Peyer's patch (tissue), 4 donors: ENCODE measurements around the gene BCLAF1.

Experiments used
- POLR2A ChIP-seq, 2 donors: fragments of 450-650 bp; IDR thresholded peaks; one replicate each; pipeline ENCODE4 v1.5.1; 2017; ENCODE audit warnings: antibody characterized with exemption in 2 of 2, mild to moderate bottlenecking in 2 of 2, moderate library complexity in 2 of 2
- TF ChIP-seq, protein P1 (sequence below), 6 experiments: fragments of 450-650 bp in 4 of 6; fragments of 200-600 bp in 2 of 6; sonication (generic) in 1 of 6; IDR thresholded peaks; one replicate each; pipeline ENCODE4 v1.5.1; 2017 to 2019; ENCODE audit warnings: antibody characterized with exemption in 6 of 6, mild to moderate bottlenecking in 3 of 6, moderate library complexity in 1 of 6

GRCh38 chr6:136309171-136309570 is 19.5 kb upstream of the BCLAF1 start:
- TF ChIP-seq, protein P1, sequence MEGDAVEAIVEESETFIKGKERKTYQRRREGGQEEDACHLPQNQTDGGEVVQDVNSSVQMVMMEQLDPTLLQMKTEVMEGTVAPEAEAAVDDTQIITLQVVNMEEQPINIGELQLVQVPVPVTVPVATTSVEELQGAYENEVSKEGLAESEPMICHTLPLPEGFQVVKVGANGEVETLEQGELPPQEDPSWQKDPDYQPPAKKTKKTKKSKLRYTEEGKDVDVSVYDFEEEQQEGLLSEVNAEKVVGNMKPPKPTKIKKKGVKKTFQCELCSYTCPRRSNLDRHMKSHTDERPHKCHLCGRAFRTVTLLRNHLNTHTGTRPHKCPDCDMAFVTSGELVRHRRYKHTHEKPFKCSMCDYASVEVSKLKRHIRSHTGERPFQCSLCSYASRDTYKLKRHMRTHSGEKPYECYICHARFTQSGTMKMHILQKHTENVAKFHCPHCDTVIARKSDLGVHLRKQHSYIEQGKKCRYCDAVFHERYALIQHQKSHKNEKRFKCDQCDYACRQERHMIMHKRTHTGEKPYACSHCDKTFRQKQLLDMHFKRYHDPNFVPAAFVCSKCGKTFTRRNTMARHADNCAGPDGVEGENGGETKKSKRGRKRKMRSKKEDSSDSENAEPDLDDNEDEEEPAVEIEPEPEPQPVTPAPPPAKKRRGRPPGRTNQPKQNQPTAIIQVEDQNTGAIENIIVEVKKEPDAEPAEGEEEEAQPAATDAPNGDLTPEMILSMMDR (IDR thresholded peaks at IDR 0.05) = no peak
- TF ChIP-seq POLR2A (IDR thresholded peaks at IDR 0.05) = no peak
